G401 (cell line): ENCODE results near the gene VTI1A. TPM values are rescaled to one million over a fixed set of nuclear protein-coding genes. Genes with fewer than 3 reads are reported as not detected.

ENCODE experiments used
- DNase-seq: peaks from one replicate; pipeline ENCODE4 v3.0.0-alpha.2; 2015; ENCODE audit warnings: low spot score
- in situ Hi-C: cut with HindIII; loops from 2 replicates; pipeline ENCODE4 v1.10.0; 2016; ENCODE audit warnings: low sequenced_read_pairs, mixed read lengths
- total RNA-seq: library from RNA; depleted of rRNA; stranded (reverse); fragments of >200 nt; shearing (Covaris generic); gene quantifications from 2 replicates; pipeline ENCODE4 v1.2.3, GENCODE V29; 2014

VTI1A gene
- total RNA-seq, 1 experiment from 2014 or later: 30.5 TPM

- in situ Hi-C loops: no loop called here
- no peak for DNase-seq
These were observed 332.2 kb downstream of the VTI1A start for GRCh38 chr10:112779025-112779770.

DNA sequence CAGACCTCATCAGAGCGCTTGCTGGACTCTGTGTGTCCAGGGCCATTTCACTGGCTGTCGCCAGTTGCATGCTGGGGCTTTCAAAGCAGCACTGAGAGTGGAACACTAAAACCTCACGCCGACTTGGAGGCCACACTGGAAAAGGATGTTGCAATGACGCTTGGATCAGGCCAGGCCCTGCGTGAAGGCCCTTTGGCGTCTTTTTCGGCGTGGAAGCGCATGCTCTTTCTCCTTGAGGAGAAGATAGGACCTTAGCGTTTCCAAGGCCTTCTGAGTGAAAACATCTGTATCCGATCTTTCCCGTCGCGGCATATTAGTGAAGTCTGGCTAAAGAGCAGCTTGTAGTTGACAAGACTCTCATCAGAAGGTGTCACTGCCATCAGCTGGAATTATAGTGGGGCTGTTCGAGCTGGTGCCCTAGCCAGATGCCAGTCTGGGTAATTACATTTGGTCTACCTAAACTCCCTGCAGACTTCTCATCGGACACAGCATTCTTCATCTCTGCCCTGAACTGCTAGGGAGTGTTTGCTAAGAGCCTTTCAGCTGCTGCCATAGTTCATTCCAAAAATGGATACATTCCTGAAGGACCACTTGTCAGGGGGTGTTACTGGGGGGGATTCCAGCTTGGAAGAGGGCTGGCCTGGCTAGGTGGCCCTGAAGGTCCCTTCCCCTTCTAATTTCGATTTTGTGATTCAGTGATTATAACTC lies 335.3 kb downstream of the VTI1A start:
- DNase-seq: no peak
- in situ Hi-C loops: no loop called here

GRCh38 chr10:112783351-112784021 lies 336.5 kb downstream of the VTI1A start:
- DNase-seq: no peak
- in situ Hi-C loops: no loop called here

- in situ Hi-C loops: no loop called here
- DNase-seq: no peak
These were observed 337.0 kb downstream of the VTI1A start for GRCh38 chr10:112784022-112784461.

GRCh38 chr10:112785089-112785488 lies 338.1 kb downstream of the VTI1A start:
- no peak for DNase-seq
- in situ Hi-C loops: no loop called here

GRCh38 chr10:112789248-112789647 lies 342.2 kb downstream of the VTI1A start:
- in situ Hi-C loops: no loop called here
- DNase-seq: no peak

DNA sequence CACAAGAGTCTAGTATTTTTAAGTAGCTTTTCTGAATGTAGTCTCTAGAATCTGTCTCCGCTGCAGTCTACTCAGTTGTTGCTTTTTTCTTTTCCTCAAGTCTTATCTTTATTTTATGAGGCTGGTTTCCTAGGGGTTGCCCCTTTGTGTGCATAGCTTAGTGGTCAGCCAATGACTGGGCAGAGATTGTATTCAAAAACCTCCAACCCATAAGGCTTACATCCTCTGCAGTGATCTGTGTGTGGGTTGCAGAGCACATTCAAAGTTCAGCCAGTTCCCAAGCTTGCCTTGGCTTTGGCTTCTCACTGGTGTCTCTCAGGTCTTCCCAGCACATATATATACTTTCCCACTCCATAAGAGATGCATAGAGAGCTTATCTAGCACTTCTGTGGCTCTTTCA lies 343.0 kb downstream of the VTI1A start:
- DNase-seq: no peak

DNA sequence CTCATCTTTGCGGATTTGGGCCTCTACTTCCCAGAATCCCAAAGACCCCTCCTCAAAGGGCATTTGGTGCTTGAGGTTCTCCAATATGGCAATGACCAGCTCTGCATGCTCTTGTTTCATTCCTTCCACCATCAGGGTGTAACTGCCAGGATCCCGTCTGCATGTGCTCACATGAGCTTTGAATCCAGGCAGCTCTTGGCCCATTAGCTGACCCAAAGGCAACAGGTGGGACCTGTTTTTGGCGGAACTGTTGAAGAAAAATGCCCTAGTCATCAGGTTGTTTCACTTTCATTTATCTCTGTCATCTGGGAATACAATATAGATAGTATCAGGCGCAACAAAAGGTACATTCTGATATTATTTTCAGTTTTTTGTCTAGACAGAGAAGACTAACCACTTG lies 343.9 kb downstream of the VTI1A start:
- no peak for DNase-seq
- in situ Hi-C loops: no loop called here

More for the DNA sequence above, 343.0 kb downstream of the VTI1A start:
- in situ Hi-C loops: no loop called here

DNA sequence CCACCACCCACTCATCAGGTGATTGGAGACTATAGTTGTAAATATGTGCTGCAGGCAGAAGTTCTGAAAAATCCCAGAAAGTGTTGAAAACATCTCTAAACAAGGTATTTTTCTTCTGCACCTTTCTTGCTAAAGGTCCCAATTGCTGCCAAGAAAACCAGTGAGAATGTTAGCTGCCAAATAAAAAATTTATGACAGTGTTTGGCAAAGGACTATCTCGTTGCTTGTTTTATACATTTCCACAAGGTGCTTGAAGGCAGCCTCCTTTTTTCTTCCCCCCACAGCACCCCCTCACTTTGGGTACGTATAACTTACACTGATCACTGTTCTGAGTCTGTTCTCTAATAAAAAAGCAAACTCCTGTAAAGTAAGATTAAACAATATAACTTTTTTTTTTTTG lies 344.4 kb downstream of the VTI1A start:
- no peak for DNase-seq
- in situ Hi-C loops: no loop called here

- in situ Hi-C loops: no loop called here
- DNase-seq: peak; percentile 50
These were observed 345.6 kb downstream of the VTI1A start for GRCh38 chr10:112792487-112793201.

DNA sequence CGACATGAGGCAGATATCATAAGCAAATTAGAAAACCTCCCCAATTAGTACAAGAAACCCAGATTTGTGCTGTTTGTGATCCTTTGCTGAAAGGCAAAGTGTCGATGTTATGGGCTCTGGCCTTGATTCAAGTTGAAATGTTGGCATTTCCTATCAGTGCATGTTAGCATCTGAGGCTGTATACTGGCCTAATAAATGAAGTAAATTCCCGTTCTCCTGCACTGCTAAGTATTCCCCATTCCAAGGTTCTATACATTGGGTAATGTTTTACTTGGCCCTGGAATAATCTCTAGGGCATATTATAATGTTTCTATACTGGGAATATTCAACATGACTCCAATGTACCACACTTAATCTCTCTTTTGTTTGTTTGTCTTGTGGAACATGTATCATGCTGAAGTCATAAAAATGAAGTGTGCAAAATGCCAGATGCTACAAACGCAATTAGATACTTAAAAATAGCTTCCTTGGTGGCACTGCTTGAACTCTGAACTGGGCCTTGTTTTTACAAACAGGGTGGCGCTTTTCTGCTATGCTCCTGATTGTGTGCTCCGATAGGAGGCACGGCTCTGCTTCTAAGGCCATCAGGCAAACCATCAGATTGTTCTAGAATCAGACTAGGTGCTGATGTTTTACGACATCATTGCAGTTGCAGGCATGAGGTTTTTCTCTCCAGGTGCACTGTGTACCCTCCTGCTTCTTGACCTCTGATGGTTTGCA lies 346.3 kb downstream of the VTI1A start:
- DNase-seq: no peak
- in situ Hi-C loops: no loop called here

- in situ Hi-C loops: no loop called here
- no peak for DNase-seq
These were observed 347.2 kb downstream of the VTI1A start for GRCh38 chr10:112794201-112794600.

GRCh38 chr10:112795067-112795466 lies 348.1 kb downstream of the VTI1A start:
- no peak for DNase-seq
- in situ Hi-C loops: no loop called here

DNA sequence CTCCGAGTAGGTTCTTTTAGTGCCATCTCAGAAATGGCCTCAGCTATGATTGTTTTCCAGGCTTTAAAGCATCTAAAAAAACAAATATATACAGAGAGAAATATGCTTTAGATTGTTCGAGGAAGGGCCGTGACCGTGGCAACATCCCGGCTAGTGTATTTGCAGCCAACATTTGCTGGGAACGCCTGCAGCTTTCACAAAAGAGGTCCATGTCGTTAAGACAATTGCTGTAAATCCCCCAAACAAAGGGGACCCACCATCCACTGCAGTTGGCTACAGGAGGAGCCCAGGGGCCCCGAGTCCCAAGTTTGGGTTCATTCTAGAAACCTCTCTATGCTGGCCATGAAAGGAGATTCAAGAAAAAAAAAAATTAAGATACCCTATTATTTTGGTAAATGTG lies 350.2 kb downstream of the VTI1A start:
- in situ Hi-C loops: no loop called here
- no peak for DNase-seq

- DNase-seq: no peak
- in situ Hi-C loops: no loop called here
These were observed 350.8 kb downstream of the VTI1A start for GRCh38 chr10:112797855-112798254.

DNA sequence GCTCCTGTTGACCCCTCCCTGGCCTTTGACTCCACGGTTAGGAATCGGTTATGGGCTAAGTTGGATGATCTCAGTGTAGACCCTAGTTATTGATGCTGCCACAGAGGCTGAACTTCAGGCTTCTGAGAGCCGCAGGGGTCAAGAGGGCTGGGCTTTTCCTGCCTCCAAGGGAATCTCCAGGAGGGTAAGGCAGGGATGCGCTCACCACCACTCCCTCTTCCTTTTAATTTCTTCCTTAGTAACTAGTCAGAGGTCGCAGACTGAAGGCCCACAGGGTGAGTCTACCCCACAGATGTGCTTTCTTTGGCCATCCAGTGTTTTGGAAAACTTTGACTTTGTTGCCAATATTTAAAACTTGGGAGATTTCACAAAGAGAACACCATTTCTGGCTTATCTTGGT lies 352.0 kb downstream of the VTI1A start:
- no peak for DNase-seq
- in situ Hi-C loops: no loop called here

GRCh38 chr10:112799726-112800510 lies 352.9 kb downstream of the VTI1A start:
- no peak for DNase-seq
- in situ Hi-C loops: no loop called here

DNA sequence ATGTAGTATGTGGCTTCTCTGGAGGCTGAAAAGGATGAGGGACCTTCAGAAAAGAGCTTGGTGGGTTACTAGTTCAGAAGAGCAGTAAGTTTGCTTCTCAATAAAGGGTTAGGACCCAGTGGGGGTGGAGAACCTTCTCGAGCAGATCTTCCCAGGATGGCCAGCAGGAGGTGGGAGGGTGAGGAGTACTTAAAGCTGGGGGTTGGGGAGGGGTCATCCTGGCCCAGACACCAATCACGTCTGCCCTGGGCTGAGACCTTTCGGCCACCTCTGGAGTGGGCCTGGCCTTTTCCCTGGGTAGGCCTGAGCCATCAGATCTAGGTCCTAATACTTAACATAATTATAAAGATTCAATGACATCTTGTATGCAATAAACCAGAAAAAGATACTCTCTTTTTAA lies 354.0 kb downstream of the VTI1A start:
- in situ Hi-C loops: no loop called here
- no peak for DNase-seq
